Peyer's patch (tissue), 4 donors: ENCODE results near the gene C4BPA.

Experiments
- POLR2A ChIP-seq, 2 donors: fragments of 450-650 bp; IDR thresholded peaks; one replicate each; pipeline ENCODE4 v1.5.1; 2017; ENCODE audit warnings: antibody characterized with exemption in 2 of 2, mild to moderate bottlenecking in 2 of 2, moderate library complexity in 2 of 2
- TF ChIP-seq, protein P1 (sequence below), 6 experiments: fragments of 450-650 bp in 4 of 6; fragments of 200-600 bp in 2 of 6; sonication (generic) in 1 of 6; IDR thresholded peaks; one replicate each; pipeline ENCODE4 v1.5.1; 2017 to 2019; ENCODE audit warnings: antibody characterized with exemption in 6 of 6, mild to moderate bottlenecking in 3 of 6, moderate library complexity in 1 of 6

DNA sequence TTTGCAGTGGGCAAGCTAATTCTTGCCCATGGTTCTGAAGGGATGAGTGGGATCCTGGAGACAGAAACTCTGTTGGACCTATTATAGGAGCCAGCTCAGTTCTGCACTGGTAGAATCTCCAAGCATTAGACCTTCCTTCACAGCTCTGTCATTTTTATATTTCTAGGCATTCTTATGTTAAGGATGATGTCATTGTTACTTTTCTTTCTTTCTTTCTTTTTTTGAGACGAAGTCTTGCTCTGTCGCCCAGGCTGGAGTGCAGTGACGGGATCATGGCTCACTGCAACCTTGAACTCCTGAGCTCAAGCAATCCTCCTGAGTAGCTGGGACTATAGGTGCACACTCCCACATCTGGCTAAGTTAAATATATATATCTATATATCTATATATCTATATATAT is 43.4 kb upstream of the C4BPA start:
- TF ChIP-seq, protein P1, sequence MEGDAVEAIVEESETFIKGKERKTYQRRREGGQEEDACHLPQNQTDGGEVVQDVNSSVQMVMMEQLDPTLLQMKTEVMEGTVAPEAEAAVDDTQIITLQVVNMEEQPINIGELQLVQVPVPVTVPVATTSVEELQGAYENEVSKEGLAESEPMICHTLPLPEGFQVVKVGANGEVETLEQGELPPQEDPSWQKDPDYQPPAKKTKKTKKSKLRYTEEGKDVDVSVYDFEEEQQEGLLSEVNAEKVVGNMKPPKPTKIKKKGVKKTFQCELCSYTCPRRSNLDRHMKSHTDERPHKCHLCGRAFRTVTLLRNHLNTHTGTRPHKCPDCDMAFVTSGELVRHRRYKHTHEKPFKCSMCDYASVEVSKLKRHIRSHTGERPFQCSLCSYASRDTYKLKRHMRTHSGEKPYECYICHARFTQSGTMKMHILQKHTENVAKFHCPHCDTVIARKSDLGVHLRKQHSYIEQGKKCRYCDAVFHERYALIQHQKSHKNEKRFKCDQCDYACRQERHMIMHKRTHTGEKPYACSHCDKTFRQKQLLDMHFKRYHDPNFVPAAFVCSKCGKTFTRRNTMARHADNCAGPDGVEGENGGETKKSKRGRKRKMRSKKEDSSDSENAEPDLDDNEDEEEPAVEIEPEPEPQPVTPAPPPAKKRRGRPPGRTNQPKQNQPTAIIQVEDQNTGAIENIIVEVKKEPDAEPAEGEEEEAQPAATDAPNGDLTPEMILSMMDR (IDR thresholded peaks at IDR 0.05) = no peak
- TF ChIP-seq POLR2A (IDR thresholded peaks at IDR 0.05) = no peak
